Gastrocnemius medialis (tissue), 4 donors: ENCODE measurements around the gene ACBD6.

Experiments used
- CTCF ChIP-seq, 5 experiments: fragments of 450-650 bp in 3 of 5; fragments of 200-600 bp in 2 of 5; sonication (generic) in 2 of 5; IDR thresholded peaks in 4 of 5; conservative IDR thresholded peaks in 1 of 5; 1 replicate in 4 of 5; 2 replicates in 1 of 5; pipeline ENCODE4 v1.5.1; 2016 to 2019; ENCODE audit warnings: antibody characterized with exemption in 5 of 5, mild to moderate bottlenecking in 3 of 5, moderate library complexity in 3 of 5
- POLR2A ChIP-seq, 2 donors: fragments of 450-650 bp; IDR thresholded peaks; one replicate each; pipeline ENCODE4 v1.6.1; 2017; ENCODE audit warnings: antibody characterized with exemption in 2 of 2, mild to moderate bottlenecking in 2 of 2, moderate library complexity in 2 of 2

GRCh38 chr1:180482425-180483275 lies 19.7 kb downstream of the ACBD6 start:
- TF ChIP-seq POLR2A (IDR thresholded peaks at IDR 0.05) (no peak), CTCF (IDR thresholded peaks at IDR 0.05 in 4 of 5, conservative IDR thresholded peaks at IDR 0.05 in 1 of 5) (peak; percentile 31 to 76 (median 50))
